ENCODE measurements around the gene CDC42EP4. TPM values are rescaled to one million over a fixed set of nuclear protein-coding genes. Genes with fewer than 3 reads are reported as not detected.

The CDC42EP4 gene
- total and polyA plus RNA-seq, 10 of the 15 experiments (the other 5 are each of a cell fraction or from before 2014, with no cell fraction given), result 0.05 to 7.1 (median 2.7) TPM

DNA sequence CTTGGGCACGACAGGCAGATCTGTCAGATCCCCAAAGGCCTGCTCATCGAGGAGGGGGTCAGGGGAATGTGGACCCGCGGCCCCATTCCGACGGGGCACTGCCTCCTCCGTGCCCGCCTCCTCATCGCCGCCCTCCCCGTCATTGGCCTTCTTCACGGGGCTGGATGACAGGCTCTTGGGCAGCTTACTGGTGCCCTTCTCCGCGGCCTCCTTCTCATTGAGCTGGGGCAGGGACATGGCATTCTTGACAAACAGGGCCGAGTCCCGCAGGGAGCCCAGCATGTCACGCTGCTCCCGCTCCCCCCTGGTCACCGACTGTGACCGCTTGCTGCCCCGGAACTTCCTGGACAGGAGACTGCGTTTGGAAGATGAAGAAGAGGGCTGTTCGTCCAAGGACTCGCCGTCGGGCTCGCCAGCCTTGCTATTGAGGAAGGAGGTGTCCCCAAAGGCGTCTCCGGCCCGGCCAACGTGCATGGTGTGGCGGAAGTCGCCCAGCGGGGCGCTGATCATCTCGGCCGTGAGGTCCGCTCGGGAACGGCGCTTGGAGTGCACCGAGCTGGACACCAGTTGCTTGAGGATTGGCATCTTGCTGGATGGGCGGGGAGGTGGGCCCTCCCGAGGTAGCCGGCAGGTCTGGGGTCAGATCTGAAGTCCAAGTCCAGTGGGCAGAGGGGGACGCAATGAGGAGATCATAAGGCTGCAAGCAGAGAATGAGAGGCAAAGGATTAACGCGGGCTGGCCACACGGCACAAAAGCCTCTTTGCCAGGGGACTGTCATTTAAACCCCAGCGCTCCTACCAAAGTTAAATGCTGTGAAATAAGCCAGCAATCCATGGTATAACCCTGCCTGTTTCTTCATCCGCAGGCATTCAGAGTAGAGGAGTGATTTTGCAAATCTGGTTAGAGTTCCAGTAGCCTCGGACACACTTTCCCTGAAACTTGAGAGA is 25.6 kb downstream of the CDC42EP4 start:
- Histone ChIP-seq H3K9me3 (replicated peaks; ENCODE audit: control insufficient read depth, insufficient read depth, low read length) (no peaks in the 10 kb centered on the region), H3K36me3 (ENCODE audit: control insufficient read depth in 2 of 2, insufficient read depth in 2 of 2, low read length in 1 of 2) (peaks cover 3 to 11% of the 10 kb centered on the region in 2 experiments; a peak in 2 of 4 replicates), H2AFZ (ENCODE audit: control insufficient read depth, low read depth, low read length) (no peak overlapping the region), H3K4me2 (ENCODE audit: control insufficient read depth, insufficient read depth) (no peak overlapping the region), H3K4me1 (ENCODE audit: control insufficient read depth, insufficient read depth, low read length) (peaks cover 31% of the 10 kb centered on the region), H3K27me3 (replicated peaks in 1 of 2; ENCODE audit: control insufficient read depth in 2 of 2, insufficient read depth in 2 of 2, low read length in 1 of 2) (no peaks in the 10 kb centered on the region), H3K27ac (ENCODE audit: control insufficient read depth, insufficient read depth) (no peak overlapping the region), H4K20me1 (ENCODE audit: control insufficient read depth, insufficient read depth) (no peaks in the 10 kb centered on the region), H3K4me3 (no peak overlapping the region), H3K9ac (ENCODE audit: control insufficient read depth, insufficient read depth, low read length) (no peak overlapping the region), H3K79me2 (ENCODE audit: control insufficient read depth, insufficient read depth, low read length) (peaks cover 2% of the 10 kb centered on the region)
- in situ Hi-C loops (cut with MboI), result no loop called here
- ATAC-seq (no peak), DNase-seq (ENCODE audit: low read depth, low spot score) (no peak), FAIRE-seq (no peak)
- 87% methylated on average over 49 of the region's 52 CpGs for WGBS (ENCODE audit: insufficient coverage, insufficient replicate concordance, low lambda C conversion rate, missing lambda C conversion rate)
- ChIA-PET POLR2A (interaction anchor here (0.6 kb wide), 1 partner anchor 36 kb away, joined by 3 read pairs; no protein-coding TSS in a partner anchor), CTCF (no interaction called here), RAD21 (ENCODE audit: unreplicated experiment) (no interaction called here), SMC1A (ENCODE audit: uncharacterized antibody, unreplicated experiment) (no interaction called here)
- BruUV-seq (replicated peaks), result no TSS peak
- intact Hi-C loops (cut with micrococcal nuclease; ENCODE audit: unreplicated experiment), result no loop called here
- TF ChIP-seq TAF1 (IDR thresholded peaks at IDR 0.05; ENCODE audit: borderline replicate concordance, low read depth, low read length) (no peak), TCF7 (IDR thresholded peaks at IDR 0.05; ENCODE audit: borderline replicate concordance) (no peak), NR2C1 (IDR thresholded peaks at IDR 0.05) (no peak)

GRCh38 chr17:73285603-73285908 is 26.2 kb downstream of the CDC42EP4 start:
- no peak for FAIRE-seq
- Histone ChIP-seq H3K4me1 (ENCODE audit: control insufficient read depth, insufficient read depth, low read length) (peaks cover 25% of the 10 kb centered on the region), H3K79me2 (ENCODE audit: control insufficient read depth, insufficient read depth, low read length) (peaks cover 2% of the 10 kb centered on the region), H3K4me2 (ENCODE audit: control insufficient read depth, insufficient read depth) (no peak overlapping the region), H2AFZ (ENCODE audit: control insufficient read depth, low read depth, low read length) (no peak overlapping the region), H3K9me3 (replicated peaks; ENCODE audit: control insufficient read depth, insufficient read depth, low read length) (no peaks in the 10 kb centered on the region), H3K27ac (ENCODE audit: control insufficient read depth, insufficient read depth) (no peak overlapping the region), H3K36me3 (ENCODE audit: control insufficient read depth in 2 of 2, insufficient read depth in 2 of 2, low read length in 1 of 2) (peaks cover 3 to 11% of the 10 kb centered on the region in 2 experiments; a peak in 2 of 4 replicates), H3K27me3 (replicated peaks in 1 of 2; ENCODE audit: control insufficient read depth in 2 of 2, insufficient read depth in 2 of 2, low read length in 1 of 2) (no peaks in the 10 kb centered on the region), H4K20me1 (ENCODE audit: control insufficient read depth, insufficient read depth) (no peaks in the 10 kb centered on the region), H3K9ac (ENCODE audit: control insufficient read depth, insufficient read depth, low read length) (no peak overlapping the region), H3K4me3 (no peak overlapping the region)
- intact Hi-C loops (cut with micrococcal nuclease; ENCODE audit: unreplicated experiment) (no loop called here), in situ Hi-C loops (cut with MboI) (no loop called here)
- no TSS peak for BruUV-seq (replicated peaks)
- WGBS (ENCODE audit: insufficient coverage, insufficient replicate concordance, low lambda C conversion rate, missing lambda C conversion rate), result 43% methylated on average over 11 of the region's 15 CpGs
- POLR2A ChIA-PET, result no interaction called here
- CTCF ChIA-PET, result no interaction called here
- RAD21 ChIA-PET (ENCODE audit: unreplicated experiment), result no interaction called here
- no peak for TF ChIP-seq RUNX3 (IDR thresholded peaks at IDR 0.05; ENCODE audit: low read length)
- SMC1A ChIA-PET (ENCODE audit: uncharacterized antibody, unreplicated experiment), result no interaction called here
- DNase-seq (ENCODE audit: low read depth, low spot score), result no peak
- no peak for ATAC-seq

Measured in GM12878 (cell line).